GM18870 (cell line): ENCODE results near the gene INPP4B.

ENCODE experiments used
- ATAC-seq: cut with Tn5 transposase; IDR thresholded peaks from one replicate; pipeline ENCODE4 v1.9.1; 2021; ENCODE audit warnings: moderate library complexity; ENCODE audit not compliant: unreplicated experiment

The INPP4B gene

GRCh38 chr4:142741995-142742394 is 104.1 kb downstream of the INPP4B start:
- no peak for ATAC-seq

DNA sequence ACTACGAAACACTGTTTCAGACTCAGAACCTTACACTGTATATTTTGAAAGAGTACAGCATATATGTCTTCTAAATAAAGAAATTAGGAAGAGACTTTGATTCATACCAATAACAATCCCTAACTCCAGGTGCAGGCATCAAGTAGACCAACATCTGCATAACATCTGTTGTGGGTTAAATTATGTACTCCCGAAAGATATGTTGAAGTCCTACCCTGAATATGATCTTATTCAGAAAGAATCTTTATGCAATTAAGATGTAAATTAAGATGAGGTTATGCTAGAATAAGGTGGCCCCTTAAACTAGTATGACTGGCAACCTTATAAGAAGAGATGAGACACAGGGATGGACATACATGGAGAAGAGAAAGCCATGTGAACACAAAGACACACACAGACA is 117.9 kb downstream of the INPP4B start:
- ATAC-seq, result no peak

DNA sequence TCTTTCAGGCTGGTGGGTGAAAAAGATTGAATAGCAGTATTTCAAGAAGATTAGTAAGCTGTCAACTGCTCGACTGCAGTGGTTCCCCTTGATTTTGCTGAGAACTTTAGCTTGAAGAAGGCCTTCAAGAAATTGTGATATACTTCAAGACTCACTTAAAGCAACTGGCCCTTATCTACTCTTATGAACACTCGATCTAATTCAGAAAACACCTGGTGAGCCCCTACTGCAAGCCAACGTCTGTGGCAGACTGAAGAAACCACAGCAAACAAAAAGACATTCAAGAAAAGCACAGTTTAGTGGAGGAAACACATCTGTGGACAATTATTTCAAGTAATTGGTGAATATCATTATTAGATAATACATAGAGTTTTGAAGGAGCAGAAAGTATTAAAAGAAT is 119.0 kb downstream of the INPP4B start:
- no peak for ATAC-seq

GRCh38 chr4:142725886-142726285 is 120.2 kb downstream of the INPP4B start:
- no peak for ATAC-seq

GRCh38 chr4:142721187-142721586 is 124.9 kb downstream of the INPP4B start:
- no peak for ATAC-seq

GRCh38 chr4:142719854-142720541 is 126.1 kb downstream of the INPP4B start:
- ATAC-seq, result no peak

- no peak for ATAC-seq
Observed at GRCh38 chr4:142718981-142719380, 127.1 kb downstream of the INPP4B start.

DNA sequence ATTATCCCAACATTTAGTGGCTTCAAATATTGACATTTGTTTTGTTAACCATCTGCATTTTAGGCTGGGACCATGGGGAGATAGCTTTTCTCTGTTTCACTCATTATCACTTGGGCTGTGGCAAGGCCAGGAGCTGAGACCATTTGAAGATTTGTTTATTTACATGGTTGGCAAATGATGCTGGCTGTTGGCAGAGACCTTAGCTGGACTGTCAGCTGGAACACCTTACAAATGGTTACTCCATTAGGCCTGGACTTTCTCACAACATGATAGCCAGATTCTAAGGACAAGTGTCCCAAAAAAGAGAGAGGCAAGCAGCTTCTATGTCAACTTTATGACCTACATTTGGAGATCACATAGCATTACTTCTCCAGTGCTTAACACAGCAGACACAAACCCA is 130.4 kb downstream of the INPP4B start:
- ATAC-seq, result no peak

- no peak for ATAC-seq
Observed at GRCh38 chr4:142713282-142714030, 132.6 kb downstream of the INPP4B start.

GRCh38 chr4:142708231-142708630 is 137.9 kb downstream of the INPP4B start:
- ATAC-seq, result no peak

- no peak for ATAC-seq
Observed at GRCh38 chr4:142707401-142707800, 138.7 kb downstream of the INPP4B start.

DNA sequence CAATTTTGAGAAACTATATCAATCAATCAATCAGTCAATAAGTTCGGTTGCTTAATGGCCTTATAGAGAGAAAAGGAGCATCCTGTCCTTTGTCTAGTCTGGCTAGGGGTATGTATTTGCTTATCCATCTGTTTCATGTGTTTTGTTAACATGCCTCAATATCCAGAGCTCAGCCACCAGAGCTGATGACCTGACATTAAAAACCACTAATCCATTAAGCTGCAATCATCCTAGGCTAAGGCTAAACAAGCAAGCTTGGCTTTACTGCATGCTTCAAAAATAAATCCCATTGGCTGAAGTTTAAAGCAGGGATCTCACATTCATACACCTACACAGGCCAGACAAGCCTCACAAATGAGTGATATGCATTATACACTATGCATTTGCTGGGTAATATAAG is 139.7 kb downstream of the INPP4B start:
- ATAC-seq, result no peak

DNA sequence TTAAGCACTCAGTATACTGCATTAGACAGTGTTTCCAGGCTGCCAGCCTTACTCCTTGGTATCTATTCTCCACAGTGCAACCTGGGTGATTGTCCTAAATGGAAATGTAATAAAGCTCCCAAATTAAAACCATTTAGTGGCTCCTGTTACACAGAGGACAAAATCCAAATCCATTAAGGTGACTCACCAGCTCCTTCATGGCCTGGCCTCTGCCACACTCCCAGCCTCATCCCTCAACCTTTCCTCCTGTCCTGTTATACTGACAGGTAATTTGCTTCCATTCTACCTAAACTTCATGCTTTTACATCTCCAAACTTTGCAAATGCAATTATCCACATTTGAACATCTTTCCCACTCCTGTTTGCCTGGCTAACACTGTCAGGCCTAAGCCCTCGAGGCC is 140.3 kb downstream of the INPP4B start:
- ATAC-seq, result no peak

GRCh38 chr4:142703694-142704309 is 142.3 kb downstream of the INPP4B start:
- no peak for ATAC-seq

DNA sequence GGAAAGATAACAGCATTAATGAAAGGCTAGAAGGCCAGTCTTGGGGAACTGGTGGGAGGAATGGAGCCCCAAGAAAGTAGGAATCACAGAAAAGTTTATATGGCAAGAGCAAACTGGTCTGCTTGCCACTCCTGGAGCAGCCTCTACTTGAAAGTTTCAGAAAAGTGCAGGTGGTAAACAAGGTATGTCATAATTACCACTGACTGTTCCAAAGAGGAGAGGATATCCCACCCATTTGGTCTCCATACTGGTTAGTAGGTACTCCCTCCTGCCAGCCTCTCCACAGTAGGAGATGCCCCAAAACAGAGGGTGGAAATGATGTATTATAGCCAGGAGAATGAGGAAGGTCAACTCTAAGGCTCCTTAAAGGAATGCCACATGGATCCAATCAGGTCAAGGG is 145.1 kb downstream of the INPP4B start:
- no peak for ATAC-seq

- no peak for ATAC-seq
Observed at GRCh38 chr4:142700531-142700930, 145.6 kb downstream of the INPP4B start.

DNA sequence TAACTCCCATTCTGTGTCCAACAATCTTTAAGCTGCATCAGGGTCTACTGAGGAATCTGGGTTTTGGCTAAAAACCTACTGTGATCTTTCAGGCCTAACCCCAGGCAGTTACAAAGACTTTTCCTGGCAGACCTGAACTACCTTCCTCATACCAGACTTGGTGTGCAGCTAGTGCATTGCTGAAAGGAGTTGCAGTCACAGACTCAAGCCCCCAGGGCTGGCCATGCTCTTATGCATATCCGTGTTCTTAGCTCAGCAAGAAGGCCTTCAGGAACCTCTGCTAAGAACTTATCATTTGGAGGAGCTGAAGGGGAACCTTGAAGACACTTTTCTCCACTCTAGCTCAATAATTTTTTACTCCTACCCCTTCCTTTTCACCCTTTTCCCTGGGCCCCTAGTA is 147.5 kb downstream of the INPP4B start:
- no peak for ATAC-seq

- no peak for ATAC-seq
Observed at GRCh38 chr4:142697928-142698327, 148.2 kb downstream of the INPP4B start.

DNA sequence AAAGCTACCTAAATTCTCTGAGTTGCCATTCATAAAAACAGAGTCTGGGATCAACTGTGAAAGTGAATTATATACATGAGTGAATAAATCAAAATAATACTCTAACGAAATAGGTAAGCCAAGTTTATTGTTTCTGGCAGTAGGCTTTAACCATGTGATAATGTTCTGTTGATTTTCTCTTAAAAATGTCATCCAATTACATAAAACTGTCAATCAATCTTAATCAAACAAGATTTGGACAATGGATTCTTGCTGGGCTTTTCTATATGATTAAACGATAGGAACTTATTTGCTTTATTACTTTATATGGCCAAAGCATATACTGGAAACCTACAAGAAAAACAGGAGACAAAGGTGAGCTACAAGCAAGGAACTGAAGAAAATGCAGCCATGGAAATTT is 148.8 kb downstream of the INPP4B start:
- ATAC-seq, result no peak

GRCh38 chr4:142696334-142697122 is 149.6 kb downstream of the INPP4B start:
- no peak for ATAC-seq

- no peak for ATAC-seq
Observed at GRCh38 chr4:142690406-142691163, 155.5 kb downstream of the INPP4B start.
